Fibroblast of lung (primary cell): ENCODE results near the gene SH2D6. TPM values are rescaled to one million over a fixed set of nuclear protein-coding genes. Genes with fewer than 3 reads are reported as not detected.

Experiments
- DNase-seq, 2 donors: peaks; one replicate each; pipeline versions ENCODE4 v3.0.0 to v3.0.0-alpha.2; 2010; ENCODE audit warnings: low read depth in 2 of 2
- H2AFZ ChIP-seq: 2 replicates; pipeline ENCODE4 v1.5.1; 2012; ENCODE audit warnings: low read length, control low read depth, inconsistent platforms
- H3K27ac ChIP-seq: 2 replicates; pipeline ENCODE4 v1.5.1; 2011; ENCODE audit warnings: low read length, control low read depth; ENCODE audit not compliant: insufficient read depth
- H3K27me3 ChIP-seq: 2 replicates; pipeline ENCODE4 v1.5.1; 2011; ENCODE audit warnings: mild to moderate bottlenecking, low read length; ENCODE audit not compliant: control insufficient read depth, insufficient read depth
- H3K36me3 ChIP-seq: 2 replicates; pipeline ENCODE4 v1.5.1; 2011; ENCODE audit warnings: low read length; ENCODE audit not compliant: control insufficient read depth, insufficient read depth
- H3K4me1 ChIP-seq: 2 replicates; pipeline ENCODE4 v1.5.1; 2011; ENCODE audit warnings: low read length; ENCODE audit not compliant: control insufficient read depth, insufficient read depth; ENCODE audit errors: extremely low read depth
- H3K4me2 ChIP-seq: 2 replicates; pipeline ENCODE4 v1.5.1; 2011; ENCODE audit warnings: low read length, control low read depth; ENCODE audit not compliant: insufficient read depth; ENCODE audit errors: extremely low read depth
- H3K4me3 ChIP-seq, 4 experiments: fragments of 200-600 bp in 1 of 4; sonication (generic) in 1 of 4; replicated peaks in 1 of 4; 2 replicates each; pipeline ENCODE4 v1.5.1; 2011 to 2016; ENCODE audit warnings: low read length in 4 of 4, low read depth in 3 of 4, mild to moderate bottlenecking in 3 of 4, control low read depth in 2 of 4, inconsistent platforms in 1 of 4, mixed read lengths in 1 of 4; ENCODE audit not compliant: insufficient read depth in 1 of 4; ENCODE audit errors: control extremely low read depth in 1 of 4
- H3K79me2 ChIP-seq: 2 replicates; pipeline ENCODE4 v1.5.1; 2012; ENCODE audit warnings: mild to moderate bottlenecking, low read length, inconsistent platforms; ENCODE audit not compliant: control insufficient read depth, insufficient read depth
- H3K9ac ChIP-seq: 2 replicates; pipeline ENCODE4 v1.5.1; 2011; ENCODE audit warnings: mild to moderate bottlenecking, low read length, control low read depth; ENCODE audit not compliant: insufficient read depth
- H3K9me3 ChIP-seq: 2 replicates; pipeline ENCODE4 v1.5.1; 2012; ENCODE audit warnings: low read depth, low read length; ENCODE audit not compliant: control insufficient read depth, insufficient read depth
- H4K20me1 ChIP-seq: 2 replicates; pipeline ENCODE4 v1.5.1; 2011; ENCODE audit warnings: low read length; ENCODE audit not compliant: control insufficient read depth, insufficient read depth; ENCODE audit errors: extremely low read depth
- CTCF ChIP-seq, 2 donors: IDR thresholded peaks in 1 of 2; conservative IDR thresholded peaks in 1 of 2; 1 replicate in 1 of 2; 2 replicates in 1 of 2; pipeline ENCODE4 v1.5.1; 2011 to 2012; ENCODE audit warnings: low read length in 2 of 2, control low read depth in 1 of 2, inconsistent platforms in 1 of 2, low read depth in 1 of 2, mild to moderate bottlenecking in 1 of 2
- EZH2 ChIP-seq: IDR thresholded peaks from 2 replicates; pipeline ENCODE4 v1.5.1; 2012; ENCODE audit warnings: low read length, control low read depth, mild to moderate bottlenecking; ENCODE audit errors: missing control alignments
- polyA plus RNA-seq, 2 donors: library from polyadenylated mRNA; depleted of rRNA in 1 of 2; stranded (reverse) in 1 of 2; unstranded in 1 of 2; fragments of >200 nt; gene quantifications; 2 replicates each; pipeline ENCODE4 v1.2.1, GENCODE V29; 2011 to 2012; ENCODE audit warnings: missing spikeins in 1 of 2
- total RNA-seq: library from RNA; depleted of rRNA; stranded (reverse); fragments of >200 nt; gene quantifications from 2 replicates; pipeline ENCODE4 v1.2.1, GENCODE V29; 2014

Gene SH2D6
- total and polyA plus RNA-seq, 2 donors (not counting 1 experiment from before 2014, with no cell fraction given), result 0.16 to 2.1 TPM

DNA sequence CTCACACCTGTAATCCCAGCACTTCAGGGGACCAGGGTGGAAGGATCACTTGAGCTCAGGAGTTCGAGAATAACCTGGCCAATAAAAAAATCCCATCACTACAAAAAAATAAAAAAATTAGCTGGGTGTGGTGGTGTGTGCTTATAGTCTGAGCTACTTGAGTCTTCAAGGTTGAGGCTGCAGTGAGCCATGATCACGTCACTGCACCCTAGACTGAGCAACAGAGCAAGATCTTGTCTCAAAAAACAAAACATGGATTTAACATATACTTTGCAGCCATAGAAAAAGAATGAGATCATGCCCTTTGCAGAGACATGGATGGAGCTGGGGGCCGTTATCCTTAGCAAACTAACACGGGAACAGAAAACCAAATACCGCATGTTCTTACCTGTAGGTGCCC is 22.2 kb downstream of the SH2D6 start:
- no peak for DNase-seq
- no peak for TF ChIP-seq EZH2
- TF ChIP-seq CTCF (conservative IDR thresholded peaks at IDR 0.05 in 1 of 2, IDR thresholded peaks at IDR 0.05 in 1 of 2; ENCODE audit: low read depth in 1 of 2, low read length in 2 of 2), result no peak
- no peaks in the 10 kb centered on the region for H3K9me3 ChIP-seq

DNA sequence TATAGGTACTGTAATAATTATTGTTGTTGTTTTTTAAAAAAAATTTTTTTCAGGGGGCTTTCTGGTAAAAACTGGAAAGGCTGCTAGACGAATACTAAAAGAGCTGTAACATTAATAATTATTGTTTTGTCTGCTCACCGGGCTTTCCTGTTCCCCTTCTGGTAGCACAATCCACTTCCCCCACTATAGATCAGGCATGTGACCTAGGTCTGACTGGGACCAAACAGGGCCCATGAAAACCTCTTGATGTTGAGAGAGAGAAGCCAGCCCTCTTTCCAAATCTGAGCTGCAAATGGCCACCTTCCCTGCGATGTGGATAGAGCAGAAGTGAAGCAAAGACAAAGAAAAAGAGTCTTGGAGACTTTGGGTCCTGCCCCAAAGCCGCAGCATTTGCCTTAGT is 23.4 kb downstream of the SH2D6 start:
- Histone ChIP-seq H3K4me3 (no peak overlapping the region), H3K79me2 (no peaks in the 10 kb centered on the region), H3K27me3 (no peaks in the 10 kb centered on the region), H3K36me3 (no peaks in the 10 kb centered on the region), H3K9ac (no peak overlapping the region), H3K4me2 (no peak overlapping the region), H3K4me1 (peaks cover 26% of the 10 kb centered on the region), H3K9me3 (no peaks in the 10 kb centered on the region), H4K20me1 (no peaks in the 10 kb centered on the region), H2AFZ (no peak overlapping the region), H3K27ac (no peak overlapping the region)
- no peak for TF ChIP-seq CTCF (conservative IDR thresholded peaks at IDR 0.05 in 1 of 2, IDR thresholded peaks at IDR 0.05 in 1 of 2; ENCODE audit: low read depth in 1 of 2, low read length in 2 of 2)
- TF ChIP-seq EZH2, result no peak
- DNase-seq, result no peak

More for the DNA sequence above, 22.2 kb downstream of the SH2D6 start:
- H3K27ac ChIP-seq, result no peak overlapping the region
- no peaks in the 10 kb centered on the region for H3K27me3 ChIP-seq
- peaks cover 24% of the 10 kb centered on the region for H3K4me1 ChIP-seq
- no peaks in the 10 kb centered on the region for H3K36me3 ChIP-seq
- no peak overlapping the region for H3K4me2 ChIP-seq
- H4K20me1 ChIP-seq, result no peaks in the 10 kb centered on the region
- H3K9ac ChIP-seq, result no peak overlapping the region
- no peak overlapping the region for H3K4me3 ChIP-seq
- no peaks in the 10 kb centered on the region for H3K79me2 ChIP-seq
- H2AFZ ChIP-seq, result no peak overlapping the region

GRCh38 chr2:85444629-85445172 is 26.2 kb downstream of the SH2D6 start:
- Histone ChIP-seq H3K4me1 (peaks cover 11% of the 10 kb centered on the region), H2AFZ (no peak overlapping the region), H4K20me1 (no peaks in the 10 kb centered on the region), H3K27ac (no peak overlapping the region), H3K9me3 (no peaks in the 10 kb centered on the region), H3K79me2 (no peaks in the 10 kb centered on the region), H3K4me2 (no peak overlapping the region), H3K27me3 (no peaks in the 10 kb centered on the region), H3K9ac (no peak overlapping the region), H3K4me3 (no peak overlapping the region), H3K36me3 (no peaks in the 10 kb centered on the region)
- TF ChIP-seq EZH2 (no peak), CTCF (conservative IDR thresholded peaks at IDR 0.05 in 1 of 2, IDR thresholded peaks at IDR 0.05 in 1 of 2; ENCODE audit: low read depth in 1 of 2, low read length in 2 of 2) (no peak)
- peak; percentile 37 to 55 for DNase-seq
